K562 (cell line): ENCODE measurements around the gene AMIGO1. TPM values are rescaled to one million over a fixed set of nuclear protein-coding genes. Genes with fewer than 3 reads are reported as not detected.

Experiments
- BRCA1 ChIP-seq, 2 experiments: fragments of 450-650 bp in 1 of 2; sonication (generic) in 1 of 2; formaldehyde crosslinking in 1 of 2; IDR thresholded peaks; 2 replicates each; pipeline versions ENCODE4 v1.5.0 to v1.6.1; 2017 to 2020; ENCODE audit warnings: mild to moderate bottlenecking in 1 of 2, missing genetic modification reagents in 1 of 2
- GTF2F1 ChIP-seq: IDR thresholded peaks from 2 replicates; pipeline ENCODE4 v1.6.1; 2011; ENCODE audit warnings: low read depth, low read length, improper control_type of control experiment
- HMG20B ChIP-seq: fragments of 250-450 bp; sonication (Bioruptor Pico); IDR thresholded peaks from 2 replicates; pipeline ENCODE4 v1.5.0; 2021; ENCODE audit warnings: mild to moderate bottlenecking
- MTF1 ChIP-seq: fragments of 250-450 bp; sonication (Bioruptor Pico); IDR thresholded peaks from 2 replicates; pipeline ENCODE4 v1.9.0; 2021; ENCODE audit warnings: moderate library complexity, mild to moderate bottlenecking, inconsistent platforms, borderline replicate concordance
- NUFIP1 ChIP-seq: fragments of 450-650 bp; IDR thresholded peaks from 2 replicates; pipeline ENCODE4 v1.6.1; 2018; ENCODE audit not compliant: partially characterized antibody
- STAT5B ChIP-seq: fragments of 250-450 bp; sonication (Bioruptor Pico); IDR thresholded peaks from 2 replicates; pipeline ENCODE4 v1.8.0; 2021; ENCODE audit warnings: mild to moderate bottlenecking, inconsistent platforms
- ZNF124 ChIP-seq: sonication (generic); formaldehyde crosslinking; IDR thresholded peaks from 2 replicates; pipeline ENCODE4 v1.8.1; 2022; ENCODE audit warnings: missing genetic modification reagents
- ZNF644 ChIP-seq: fragments of 200-800 bp; sonication (Bioruptor generic); IDR thresholded peaks from 2 replicates; pipeline ENCODE4 v1.6.1; 2016; ENCODE audit warnings: low read depth, missing genetic modification characterization, missing compliant biosample characterization
- ZNF79 ChIP-seq: fragments of 250-450 bp; sonication (Bioruptor Pico); IDR thresholded peaks from 2 replicates; pipeline ENCODE4 v1.4.0; 2020; ENCODE audit warnings: low read depth, mild to moderate bottlenecking, moderate library complexity
- polyA plus RNA-seq, 8 experiments: library from polyadenylated mRNA; depleted of rRNA in 4 of 8; stranded (reverse) in 5 of 8; unstranded in 3 of 8; fragments of >200 nt; fragmentation: Nextera tagmentation in 2 of 8; fragmentation: Illumina TruSeq in 1 of 8; extraction: Ambion mirVana in 2 of 8; extraction: Trizol in 1 of 8; gene quantifications; 2 replicates each; pipeline versions ENCODE4 v1.2.1 to v1.2.3, GENCODE V29; 2011 to 2014; ENCODE audit warnings: inconsistent platforms in 1 of 8, missing spikeins in 1 of 8
- total RNA-seq, 7 experiments: library from RNA; depleted of rRNA in 6 of 7; stranded (reverse); fragments of >200 nt in 6 of 7; fragmentation: Illumina TruSeq in 2 of 7; extraction: Trizol in 2 of 7; gene quantifications; 2 replicates each; pipeline versions ENCODE4 v1.2.1 to v1.2.3, GENCODE V29; 2011 to 2021; ENCODE audit warnings: low replicate concordance in 1 of 7
- TF ChIP-seq, protein P1 (sequence below): fragments of 450-650 bp; IDR thresholded peaks from 2 replicates; pipeline ENCODE4 v1.6.1; 2017; ENCODE audit warnings: antibody characterized with exemption, mild to moderate bottlenecking

AMIGO1 gene
- total and polyA plus RNA-seq, 9 of the 15 experiments (the other 6 are each of a cell fraction or from before 2014, with no cell fraction given) = 0.24 to 1.0 (median 0.54) TPM

DNA sequence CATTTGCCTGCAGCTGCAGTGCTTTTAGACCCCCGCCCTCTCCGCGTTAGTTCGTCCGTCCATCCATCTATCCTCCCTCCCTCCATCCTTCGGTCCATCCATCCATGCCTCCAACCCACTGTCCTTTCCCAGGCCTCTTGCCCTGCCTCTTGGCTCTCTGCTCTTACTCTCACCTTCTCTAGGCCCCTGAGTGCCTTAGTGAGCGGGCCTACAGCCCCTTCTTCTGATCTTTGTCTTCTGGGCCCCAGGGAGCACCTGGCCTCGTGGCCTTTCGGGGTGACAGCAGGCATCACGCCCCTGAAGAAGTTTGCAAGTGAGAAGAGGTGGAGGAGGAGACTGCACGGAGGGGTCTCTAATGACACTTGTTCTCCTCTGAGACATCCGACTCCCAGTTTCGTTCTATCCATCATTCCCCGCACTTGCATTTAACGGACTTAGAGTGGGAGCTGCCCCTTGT lies 25.0 kb downstream of the AMIGO1 start (continued):
- TF ChIP-seq GTF2F1 (no peak), BRCA1 (IDR thresholded peaks at IDR 0.05) (no peak), BRCA1 (CRISPR knock-in tag; IDR thresholded peaks at IDR 0.05) (no peak), NUFIP1 (no peak), ZNF79 (CRISPR knock-in tag) (no peak), ZNF644 (tag) (no peak), MTF1 (CRISPR knock-in tag) (0 out of 2 replicates have a peak, but pooled peaks have one; percentile 1), HMG20B (no peak), STAT5B (CRISPR knock-in tag) (no peak), ZNF124 (CRISPR knock-in tag) (no peak)
- TF ChIP-seq, protein P1, sequence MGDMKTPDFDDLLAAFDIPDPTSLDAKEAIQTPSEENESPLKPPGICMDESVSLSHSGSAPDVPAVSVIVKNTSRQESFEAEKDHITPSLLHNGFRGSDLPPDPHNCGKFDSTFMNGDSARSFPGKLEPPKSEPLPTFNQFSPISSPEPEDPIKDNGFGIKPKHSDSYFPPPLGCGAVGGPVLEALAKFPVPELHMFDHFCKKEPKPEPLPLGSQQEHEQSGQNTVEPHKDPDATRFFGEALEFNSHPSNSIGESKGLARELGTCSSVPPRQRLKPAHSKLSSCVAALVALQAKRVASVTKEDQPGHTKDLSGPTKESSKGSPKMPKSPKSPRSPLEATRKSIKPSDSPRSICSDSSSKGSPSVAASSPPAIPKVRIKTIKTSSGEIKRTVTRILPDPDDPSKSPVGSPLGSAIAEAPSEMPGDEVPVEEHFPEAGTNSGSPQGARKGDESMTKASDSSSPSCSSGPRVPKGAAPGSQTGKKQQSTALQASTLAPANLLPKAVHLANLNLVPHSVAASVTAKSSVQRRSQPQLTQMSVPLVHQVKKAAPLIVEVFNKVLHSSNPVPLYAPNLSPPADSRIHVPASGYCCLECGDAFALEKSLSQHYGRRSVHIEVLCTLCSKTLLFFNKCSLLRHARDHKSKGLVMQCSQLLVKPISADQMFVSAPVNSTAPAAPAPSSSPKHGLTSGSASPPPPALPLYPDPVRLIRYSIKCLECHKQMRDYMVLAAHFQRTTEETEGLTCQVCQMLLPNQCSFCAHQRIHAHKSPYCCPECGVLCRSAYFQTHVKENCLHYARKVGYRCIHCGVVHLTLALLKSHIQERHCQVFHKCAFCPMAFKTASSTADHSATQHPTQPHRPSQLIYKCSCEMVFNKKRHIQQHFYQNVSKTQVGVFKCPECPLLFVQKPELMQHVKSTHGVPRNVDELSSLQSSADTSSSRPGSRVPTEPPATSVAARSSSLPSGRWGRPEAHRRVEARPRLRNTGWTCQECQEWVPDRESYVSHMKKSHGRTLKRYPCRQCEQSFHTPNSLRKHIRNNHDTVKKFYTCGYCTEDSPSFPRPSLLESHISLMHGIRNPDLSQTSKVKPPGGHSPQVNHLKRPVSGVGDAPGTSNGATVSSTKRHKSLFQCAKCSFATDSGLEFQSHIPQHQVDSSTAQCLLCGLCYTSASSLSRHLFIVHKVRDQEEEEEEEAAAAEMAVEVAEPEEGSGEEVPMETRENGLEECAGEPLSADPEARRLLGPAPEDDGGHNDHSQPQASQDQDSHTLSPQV = no peak
- TF ChIP-seq, all 486 proteins: peak for 19
